ENCODE results near the gene HS3ST3A1.

DNA sequence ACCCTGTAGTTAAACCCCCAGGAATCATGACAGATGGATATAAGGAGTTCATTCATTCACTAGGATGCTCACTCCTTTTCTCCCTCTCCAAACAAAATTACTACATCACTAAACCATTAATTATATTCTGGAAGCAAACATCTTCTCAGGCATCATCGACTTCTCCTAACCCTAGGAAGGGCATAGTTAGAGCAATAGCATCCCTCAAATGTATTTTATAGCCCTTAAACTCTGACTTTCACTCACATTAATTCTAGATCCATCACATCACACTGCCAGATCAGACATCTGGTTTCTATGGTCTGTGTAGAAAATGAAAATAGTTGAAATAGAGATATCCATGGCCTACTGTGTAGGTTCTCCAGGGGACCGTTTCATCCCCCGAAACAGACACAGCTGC is 143.9 kb downstream of the HS3ST3A1 start:
- TF ChIP-seq, protein P1, sequence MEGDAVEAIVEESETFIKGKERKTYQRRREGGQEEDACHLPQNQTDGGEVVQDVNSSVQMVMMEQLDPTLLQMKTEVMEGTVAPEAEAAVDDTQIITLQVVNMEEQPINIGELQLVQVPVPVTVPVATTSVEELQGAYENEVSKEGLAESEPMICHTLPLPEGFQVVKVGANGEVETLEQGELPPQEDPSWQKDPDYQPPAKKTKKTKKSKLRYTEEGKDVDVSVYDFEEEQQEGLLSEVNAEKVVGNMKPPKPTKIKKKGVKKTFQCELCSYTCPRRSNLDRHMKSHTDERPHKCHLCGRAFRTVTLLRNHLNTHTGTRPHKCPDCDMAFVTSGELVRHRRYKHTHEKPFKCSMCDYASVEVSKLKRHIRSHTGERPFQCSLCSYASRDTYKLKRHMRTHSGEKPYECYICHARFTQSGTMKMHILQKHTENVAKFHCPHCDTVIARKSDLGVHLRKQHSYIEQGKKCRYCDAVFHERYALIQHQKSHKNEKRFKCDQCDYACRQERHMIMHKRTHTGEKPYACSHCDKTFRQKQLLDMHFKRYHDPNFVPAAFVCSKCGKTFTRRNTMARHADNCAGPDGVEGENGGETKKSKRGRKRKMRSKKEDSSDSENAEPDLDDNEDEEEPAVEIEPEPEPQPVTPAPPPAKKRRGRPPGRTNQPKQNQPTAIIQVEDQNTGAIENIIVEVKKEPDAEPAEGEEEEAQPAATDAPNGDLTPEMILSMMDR (IDR thresholded peaks at IDR 0.05; ENCODE audit: low read length) = no peak
- TF ChIP-seq EZH2 (IDR thresholded peaks at IDR 0.05; ENCODE audit: borderline replicate concordance, low read length) = no peak
